HCT116 (cell line): ENCODE results near the gene CDH23. TPM values are rescaled to one million over a fixed set of nuclear protein-coding genes. Genes with fewer than 3 reads are reported as not detected.

Experiments
- ATAC-seq: fragments of 200-7000 bp; cut with Tn5 transposase; 2 replicates; pipeline ENCODE4 v1.9.1; 2020; ENCODE audit warnings: mild to moderate bottlenecking, moderate library complexity
- BruUV-seq: library from RNA; stranded (reverse); fragments of 400-500 nt; replicated peaks from 2 replicates; lab custom pipeline; 2021; lab: Mats Ljungman, UMichigan
- CTCF ChIA-PET: fragments of 300-600 bp; sonication (Branson Sonifier 250); formaldehyde crosslinking; loops from one replicate; lab custom pipeline; 2021; ENCODE audit warnings: antibody characterized with exemption; lab: Charles Lee
- POLR2A ChIA-PET: fragments of 300-600, 350-600 bp; sonication (Branson Sonifier 250); formaldehyde crosslinking; loops from one replicate; lab custom pipeline; 2021; ENCODE audit warnings: antibody characterized with exemption; lab: Charles Lee
- RAD21 ChIA-PET, 2 experiments: fragments of 300-600 bp; sonication (Branson Sonifier 250); formaldehyde crosslinking; loops; one replicate each; lab custom pipeline; 2023; ENCODE audit warnings: low total read pairs in 2 of 2; ENCODE audit not compliant: uncharacterized antibody in 2 of 2, unreplicated experiment in 2 of 2, low non-redundant PET in 1 of 2; lab: Charles Lee
- DNase-seq: peaks from one replicate; pipeline ENCODE4 v3.0.0-alpha.2; 2010; ENCODE audit warnings: low read depth, low spot score
- H2AFZ ChIP-seq: fragments of 200-600 bp; shearing (Covaris generic), sonication (generic); 2 replicates; pipeline ENCODE4 v1.6.1; 2017; ENCODE audit warnings: low read depth, mixed run types, mixed read lengths, antibody characterized with exemption, low read length; ENCODE audit not compliant: poor library complexity, severe bottlenecking
- H3K27ac ChIP-seq: 2 replicates; pipeline ENCODE4 v1.5.1; 2012; ENCODE audit warnings: low read depth, low read length
- H3K27me3 ChIP-seq: fragments of 200-600 bp; sonication (generic); 2 replicates; pipeline ENCODE4 v1.6.1; 2016; ENCODE audit warnings: mixed run types, low read length, mixed read lengths; ENCODE audit not compliant: insufficient read depth
- H3K36me3 ChIP-seq, 2 experiments: fragments of 200-500 bp in 1 of 2; fragments of 200-600 bp in 1 of 2; sonication (Bioruptor generic) in 1 of 2; sonication (generic) in 1 of 2; 2 replicates each; pipeline versions ENCODE4 v1.5.1 to v1.6.1; 2014 to 2016; ENCODE audit warnings: low read length in 2 of 2, inconsistent platforms in 1 of 2, mixed read lengths in 1 of 2, mixed run types in 1 of 2; ENCODE audit not compliant: insufficient read depth in 2 of 2, control insufficient read depth in 1 of 2
- H3K4me1 ChIP-seq, 2 experiments: fragments of 200-600 bp in 1 of 2; sonication (generic) in 1 of 2; 2 replicates each; pipeline versions ENCODE4 v1.5.1 to v1.6.1; 2012 to 2017; ENCODE audit warnings: low read length in 2 of 2, inconsistent platforms in 1 of 2, mild to moderate bottlenecking in 1 of 2, mixed read lengths in 1 of 2, mixed run types in 1 of 2, moderate library complexity in 1 of 2; ENCODE audit not compliant: insufficient read depth in 2 of 2, control insufficient read depth in 1 of 2
- H3K4me2 ChIP-seq: fragments of 200-600 bp; sonication (generic); 2 replicates; pipeline ENCODE4 v1.6.1; 2017; ENCODE audit warnings: mixed run types, low read length, mixed read lengths
- H3K4me3 ChIP-seq, 2 experiments: fragments of 200-600 bp in 1 of 2; sonication (generic) in 1 of 2; replicated peaks in 1 of 2; 2 replicates each; pipeline ENCODE4 v1.5.1; 2011 to 2016; ENCODE audit warnings: low read length in 2 of 2, control low read depth in 1 of 2, low read depth in 1 of 2, mild to moderate bottlenecking in 1 of 2, mixed read lengths in 1 of 2, mixed run types in 1 of 2
- H3K79me2 ChIP-seq: fragments of 200-600 bp; sonication (generic); 2 replicates; pipeline ENCODE4 v1.6.1; 2017; ENCODE audit warnings: mild to moderate bottlenecking, mixed run types, low read length, moderate library complexity, mixed read lengths; ENCODE audit not compliant: insufficient read depth
- H3K9ac ChIP-seq: fragments of 200-600 bp; sonication (generic); 2 replicates; pipeline ENCODE4 v1.6.1; 2016; ENCODE audit warnings: low read length, mixed read lengths
- H3K9me2 ChIP-seq: fragments of 200-600 bp; sonication (generic), shearing (Covaris generic); 2 replicates; pipeline ENCODE4 v1.6.1; 2017; ENCODE audit warnings: mixed run types, mild to moderate bottlenecking, moderate library complexity; ENCODE audit not compliant: insufficient read depth
- H3K9me3 ChIP-seq, 2 experiments: fragments of 200-500 bp in 1 of 2; fragments of 200-600 bp in 1 of 2; sonication (Bioruptor generic) in 1 of 2; sonication (generic) in 1 of 2; 2 replicates each; pipeline ENCODE4 v1.6.1; 2014 to 2017; ENCODE audit warnings: low read length in 2 of 2, mixed read lengths in 2 of 2, inconsistent platforms in 1 of 2, low read depth in 1 of 2, mild to moderate bottlenecking in 1 of 2, mixed run types in 1 of 2, moderate library complexity in 1 of 2; ENCODE audit not compliant: control insufficient read depth in 1 of 2, insufficient read depth in 1 of 2
- H4K20me1 ChIP-seq: fragments of 200-600 bp; sonication (generic), shearing (Covaris generic); 2 replicates; pipeline ENCODE4 v1.6.1; 2017; ENCODE audit warnings: mixed run types, mild to moderate bottlenecking, moderate library complexity; ENCODE audit not compliant: insufficient read depth
- ATF3 ChIP-seq: IDR thresholded peaks from 2 replicates; pipeline ENCODE4 v1.6.1; 2012
- CTCF ChIP-seq, 3 experiments: fragments of 200-600 bp in 1 of 3; sonication (generic) in 1 of 3; IDR thresholded peaks in 2 of 3; conservative IDR thresholded peaks in 1 of 3; 2 replicates each; pipeline ENCODE4 v1.5.1; 2012 to 2017; ENCODE audit warnings: low read depth in 2 of 3, low read length in 2 of 3, antibody characterized with exemption in 1 of 3, borderline replicate concordance in 1 of 3, control low read depth in 1 of 3, mild to moderate bottlenecking in 1 of 3, mixed read lengths in 1 of 3, mixed run types in 1 of 3, moderate library complexity in 1 of 3; ENCODE audit not compliant: insufficient read depth in 1 of 3
- EGR1 ChIP-seq: IDR thresholded peaks from 2 replicates; pipeline ENCODE4 v1.6.1; 2012; ENCODE audit warnings: low read depth
- ELF1 ChIP-seq: IDR thresholded peaks from 2 replicates; pipeline ENCODE4 v1.6.1; 2012; ENCODE audit warnings: low read depth, borderline replicate concordance
- EZH2 ChIP-seq: fragments of 200-600 bp; sonication (generic); IDR thresholded peaks from 2 replicates; pipeline ENCODE4 v1.6.1; 2017; ENCODE audit warnings: antibody characterized with exemption, mixed run types
- FOSL1 ChIP-seq: IDR thresholded peaks from 2 replicates; pipeline ENCODE4 v1.6.1; 2012; ENCODE audit warnings: low read depth
- JUND ChIP-seq: IDR thresholded peaks from 2 replicates; pipeline ENCODE4 v1.6.1; 2012
- POLR2AphosphoS5 ChIP-seq: IDR thresholded peaks from 2 replicates; pipeline ENCODE4 v1.6.1; 2011; ENCODE audit warnings: mild to moderate bottlenecking, low read depth, low read length, moderate library complexity
- REST ChIP-seq: IDR thresholded peaks from 2 replicates; pipeline ENCODE4 v1.6.1; 2012; ENCODE audit warnings: low read depth
- SP1 ChIP-seq: IDR thresholded peaks from 2 replicates; pipeline ENCODE4 v1.6.1; 2012; ENCODE audit warnings: low read depth
- SRF ChIP-seq: IDR thresholded peaks from 2 replicates; pipeline ENCODE4 v1.6.1; 2012; ENCODE audit warnings: low read depth
- TCF7L2 ChIP-seq: IDR thresholded peaks from 2 replicates; pipeline ENCODE4 v1.7.0; 2011; ENCODE audit warnings: borderline replicate concordance, inconsistent platforms; ENCODE audit not compliant: insufficient read depth, insufficient read length; ENCODE audit errors: extremely low read depth
- ZFX ChIP-seq: fragments of 450-650 bp; IDR thresholded peaks from 2 replicates; pipeline ENCODE4 v1.6.1; 2017
- ZNF274 ChIP-seq: fragments of 200-500 bp; sonication (Bioruptor generic); IDR thresholded peaks from 2 replicates; pipeline ENCODE4 v1.6.1; 2014; ENCODE audit warnings: mild to moderate bottlenecking, low read depth, low read length, inconsistent platforms
- intact Hi-C: fragments of 100-400 bp; cut with micrococcal nuclease; formaldehyde crosslinking; loops from 2 replicates; pipeline ENCODE4 v1.10.0; 2022
- total RNA-seq: library from RNA; stranded (reverse); gene quantifications from one replicate; pipeline ENCODE4 v1.2.1, GENCODE V29; 2021; ENCODE audit not compliant: unreplicated experiment

The CDH23 gene
- total RNA-seq, 1 experiment from 2014 or later: not detected

DNA sequence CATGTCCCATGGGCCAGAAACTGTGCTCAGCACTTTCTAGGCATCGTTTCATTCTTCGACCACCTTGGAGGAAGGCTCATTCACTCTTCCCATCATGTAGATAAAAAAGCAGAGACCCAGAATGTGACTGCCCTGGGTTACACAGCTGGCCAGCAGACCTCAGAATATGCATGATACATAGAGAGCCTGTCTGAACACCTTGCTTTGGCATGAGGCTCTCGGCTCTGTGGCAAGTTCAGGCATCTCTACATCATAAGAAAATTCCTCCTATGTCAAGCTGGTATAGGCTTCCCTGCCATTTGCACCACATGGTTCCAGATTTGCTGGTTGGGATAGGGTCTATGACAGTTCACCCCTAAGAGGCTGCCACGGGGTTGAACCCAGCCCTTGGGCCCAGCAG, 134.1 kb downstream of the CDH23 start:
- no peak for TF ChIP-seq FOSL1
- TF ChIP-seq TCF7L2: no peak
- no peak for TF ChIP-seq EZH2
- TF ChIP-seq SRF: no peak
- no peak for TF ChIP-seq CTCF (IDR thresholded peaks at IDR 0.05 in 2 of 3, conservative IDR thresholded peaks at IDR 0.05 in 1 of 3; ENCODE audit: borderline replicate concordance in 1 of 3, insufficient read depth in 1 of 3, low read depth in 2 of 3, low read length in 2 of 3)
- no peak for TF ChIP-seq EGR1
- TF ChIP-seq SP1: no peak
- no peak for TF ChIP-seq ATF3
- TF ChIP-seq ZFX: no peak
- TF ChIP-seq REST: no peak
- TF ChIP-seq ZNF274: no peak
- no peak for TF ChIP-seq JUND
- TF ChIP-seq POLR2AphosphoS5: no peak
- no peak for TF ChIP-seq ELF1
- Histone ChIP-seq H2AFZ (no peak overlapping the region), H3K9me2 (no peaks in the 10 kb centered on the region), H3K4me3 (no peak overlapping the region), H4K20me1 (no peaks in the 10 kb centered on the region), H3K79me2 (no peaks in the 10 kb centered on the region), H3K9me3 (no peaks in the 10 kb centered on the region), H3K27me3 (no peaks in the 10 kb centered on the region), H3K27ac (no peak overlapping the region), H3K4me2 (no peak overlapping the region), H3K4me1 (peaks cover 0 to 5% of the 10 kb centered on the region in 2 experiments; a peak in 2 of 4 replicates), H3K36me3 (no peaks in the 10 kb centered on the region), H3K9ac (no peak overlapping the region)
- CTCF ChIA-PET: interaction anchor here (1.1 to 1.3 kb wide), 2 partner anchors 8 to 39 kb away, joined by 3 read pairs; no protein-coding TSS in a partner anchor
- RAD21 ChIA-PET: no interaction called here
- ATAC-seq: no peak
- no TSS peak for BruUV-seq
- POLR2A ChIA-PET: no interaction called here
- no peak for DNase-seq
- intact Hi-C loops: no loop called here
